Fibroblast of skin of left biceps (primary cell): ENCODE results near the gene FHIP1B.
A peak's percentile ranks its signal among the peaks of the same experiment; 100 is the strongest.
"Not testable (repeated sequence)": the region's sequence is repeated elsewhere in the genome, so short reads cannot be mapped to it uniquely, and the experiment has no call there.

Experiments
- DNase-seq, 2 experiments: peaks; one replicate each; pipeline ENCODE4 v3.0.0-alpha.2; 2013; ENCODE audit warnings: low read depth in 2 of 2

FHIP1B gene

DNA sequence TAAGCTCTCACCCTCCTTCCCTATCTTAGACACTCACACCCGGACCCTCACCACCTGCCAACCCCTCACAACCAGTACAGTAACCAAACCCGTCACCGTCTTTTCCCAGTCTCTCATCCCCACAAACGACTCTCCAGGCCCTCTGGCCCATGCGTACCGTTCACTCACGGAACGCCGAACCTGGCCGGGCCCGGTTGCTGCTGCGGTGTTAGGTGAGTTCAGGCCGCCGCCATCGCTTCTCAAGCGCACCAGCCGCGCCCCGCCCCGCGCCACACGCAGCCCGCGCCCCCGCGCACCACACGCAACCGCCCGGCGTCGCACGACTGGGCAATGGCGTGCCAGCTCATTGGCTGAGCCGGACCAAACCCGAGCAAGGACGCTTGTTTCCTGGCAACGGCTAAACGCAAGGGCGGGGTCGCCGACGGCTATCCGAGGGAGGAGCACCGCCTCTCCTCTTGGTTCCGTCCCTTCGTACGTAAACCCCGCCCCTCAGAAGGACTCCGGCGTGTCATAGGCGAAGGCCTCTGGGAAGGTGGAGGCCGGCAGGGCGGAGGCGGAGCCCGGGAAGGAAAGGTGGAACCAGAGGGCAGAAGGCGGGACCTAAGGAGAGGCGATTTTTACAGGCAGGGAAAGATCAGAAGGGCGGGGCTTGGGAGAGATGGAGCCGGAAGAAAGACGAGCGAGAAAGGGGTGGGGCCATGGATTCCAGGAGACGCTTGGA is at the start of gene FHIP1B:
Gene FHIP1B (minus strand): TSS at position 250 of the 721 bp plus-strand sequence. CDS start 10,120 bp downstream, outside the sequence.
- peak; percentile 99 for DNase-seq

DNA sequence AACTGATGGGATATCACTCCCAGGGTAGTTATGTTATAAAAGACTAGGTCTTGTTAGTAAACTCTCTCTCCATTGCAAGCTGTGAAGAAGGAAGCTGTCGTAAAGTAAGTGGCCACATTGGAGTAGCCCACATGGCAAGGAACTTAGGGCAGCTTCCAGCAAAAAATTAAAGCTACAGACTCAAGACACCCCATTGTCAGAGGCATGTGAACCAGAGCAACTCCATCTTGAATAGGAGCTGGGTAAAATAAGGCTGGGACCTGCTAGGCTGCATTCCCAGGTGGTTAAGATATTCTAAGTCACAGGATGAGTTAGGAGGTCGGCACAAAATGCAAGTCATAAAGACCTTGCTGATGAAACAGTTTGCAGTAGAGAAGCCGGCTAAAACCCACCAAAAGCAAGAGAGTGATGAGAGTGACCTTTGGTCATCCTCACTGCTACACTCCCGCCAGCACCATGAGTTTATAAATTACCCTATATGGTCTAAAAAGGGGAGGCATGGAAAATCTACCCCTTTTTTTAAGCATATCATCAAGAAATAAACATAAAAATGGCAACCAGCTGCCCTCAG is 49.1 kb upstream of the FHIP1B start:
- no peak for DNase-seq

DNA sequence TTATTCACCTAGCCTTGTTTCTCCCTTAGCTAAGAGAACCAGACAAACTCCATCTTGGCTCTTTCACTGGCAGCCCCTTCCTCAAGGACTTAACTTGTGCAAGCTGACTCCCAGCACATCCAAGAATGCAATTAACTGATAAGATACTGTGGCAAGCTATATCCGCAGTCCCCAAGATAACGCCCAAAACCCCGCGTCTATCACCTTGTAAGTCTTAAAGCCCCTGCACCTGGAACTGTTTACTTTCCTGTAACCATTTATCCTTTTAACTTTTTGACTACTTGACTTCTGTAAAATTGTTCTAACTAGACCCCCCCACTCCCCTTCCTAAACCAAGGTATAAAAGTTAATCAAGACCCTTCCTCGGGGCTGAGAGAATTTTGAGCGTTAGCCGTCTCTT is 46.4 kb upstream of the FHIP1B start:
- DNase-seq = not testable (repeated sequence)

DNA sequence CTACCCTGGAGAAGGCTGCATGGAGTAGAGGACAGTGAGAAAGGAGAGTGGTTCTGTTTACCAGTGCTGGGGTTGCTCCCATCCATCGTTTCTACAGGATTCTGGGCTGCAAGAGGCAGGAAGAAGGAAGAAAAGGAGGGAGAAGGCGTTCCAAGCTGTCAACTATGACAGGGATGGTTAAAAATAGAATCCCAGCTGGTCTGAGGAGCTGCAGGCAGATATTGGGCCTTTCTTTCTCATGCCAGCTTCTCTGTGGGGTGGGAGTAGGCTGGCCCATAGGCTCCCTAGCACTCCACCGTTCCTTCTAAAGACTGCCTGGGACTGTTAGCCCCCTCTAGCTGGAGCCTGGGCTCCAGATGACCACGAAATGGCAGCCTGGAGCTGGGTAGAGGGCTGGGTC is 38.8 kb upstream of the FHIP1B start:
- DNase-seq = no peak

- no peak for DNase-seq
These were observed 37.2 kb upstream of the FHIP1B start for GRCh38 chr11:6271598-6271997.

DNA sequence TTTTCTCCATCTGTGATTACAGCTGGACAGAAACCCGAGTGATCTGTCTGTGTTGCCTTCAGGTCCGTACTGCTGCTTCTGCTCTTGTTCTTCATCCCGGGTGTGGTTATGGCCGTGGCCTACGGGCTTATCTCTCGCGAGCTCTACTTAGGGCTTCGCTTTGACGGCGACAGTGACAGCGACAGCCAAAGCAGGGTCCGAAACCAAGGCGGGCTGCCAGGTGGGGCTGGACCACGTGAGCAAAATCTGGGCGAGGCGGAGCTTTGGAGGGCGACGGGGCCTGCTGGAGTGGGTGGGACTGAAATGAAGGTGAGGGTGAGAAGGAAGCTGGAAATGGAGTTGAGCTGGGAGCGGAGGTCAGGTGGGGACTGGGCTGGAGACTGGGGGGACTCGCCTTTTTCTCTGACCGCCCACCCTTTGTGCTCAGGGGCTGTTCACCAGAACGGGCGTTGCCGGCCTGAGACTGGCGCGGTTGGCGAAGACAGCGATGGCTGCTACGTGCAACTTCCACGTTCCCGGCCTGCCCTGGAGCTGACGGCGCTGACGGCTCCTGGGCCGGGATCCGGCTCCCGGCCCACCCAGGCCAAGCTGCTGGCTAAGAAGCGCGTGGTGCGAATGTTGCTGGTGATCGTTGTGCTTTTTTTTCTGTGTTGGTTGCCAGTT is 36.3 kb upstream of the FHIP1B start:
- DNase-seq = no peak

DNA sequence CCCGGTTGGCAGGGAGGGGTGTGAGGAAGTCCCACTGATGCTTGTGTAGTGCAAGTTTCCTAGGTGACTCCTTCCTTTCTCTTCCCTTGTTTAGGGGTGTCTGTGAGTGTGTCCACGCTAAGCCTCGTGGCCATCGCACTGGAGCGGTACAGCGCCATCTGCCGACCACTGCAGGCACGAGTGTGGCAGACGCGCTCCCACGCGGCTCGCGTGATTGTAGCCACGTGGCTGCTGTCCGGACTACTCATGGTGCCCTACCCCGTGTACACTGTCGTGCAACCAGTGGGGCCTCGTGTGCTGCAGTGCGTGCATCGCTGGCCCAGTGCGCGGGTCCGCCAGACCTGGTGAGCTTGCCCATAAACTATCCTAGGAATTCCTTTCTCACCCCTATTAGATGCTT is 35.6 kb upstream of the FHIP1B start:
- DNase-seq = no peak

- no peak for DNase-seq
These were observed 34.4 kb upstream of the FHIP1B start for GRCh38 chr11:6268820-6269219.

DNA sequence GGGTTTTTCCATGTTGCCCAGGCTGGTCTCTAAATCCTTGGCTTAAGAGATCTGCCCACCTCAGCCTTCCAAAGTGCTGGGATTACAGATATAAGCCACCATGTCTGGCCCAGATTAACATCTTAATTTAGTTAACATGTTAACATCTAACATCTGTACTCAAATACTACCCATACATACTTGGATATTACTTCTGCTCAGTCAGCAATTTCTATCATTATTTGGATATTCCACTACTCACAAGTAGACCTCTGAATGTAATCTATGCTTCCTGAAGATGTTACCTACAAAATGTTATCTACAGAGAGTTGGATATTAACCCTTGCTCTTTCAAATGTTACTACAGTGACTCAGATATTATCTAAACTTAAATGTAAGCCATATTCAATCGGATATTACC is 29.2 kb upstream of the FHIP1B start:
- DNase-seq = no peak

DNA sequence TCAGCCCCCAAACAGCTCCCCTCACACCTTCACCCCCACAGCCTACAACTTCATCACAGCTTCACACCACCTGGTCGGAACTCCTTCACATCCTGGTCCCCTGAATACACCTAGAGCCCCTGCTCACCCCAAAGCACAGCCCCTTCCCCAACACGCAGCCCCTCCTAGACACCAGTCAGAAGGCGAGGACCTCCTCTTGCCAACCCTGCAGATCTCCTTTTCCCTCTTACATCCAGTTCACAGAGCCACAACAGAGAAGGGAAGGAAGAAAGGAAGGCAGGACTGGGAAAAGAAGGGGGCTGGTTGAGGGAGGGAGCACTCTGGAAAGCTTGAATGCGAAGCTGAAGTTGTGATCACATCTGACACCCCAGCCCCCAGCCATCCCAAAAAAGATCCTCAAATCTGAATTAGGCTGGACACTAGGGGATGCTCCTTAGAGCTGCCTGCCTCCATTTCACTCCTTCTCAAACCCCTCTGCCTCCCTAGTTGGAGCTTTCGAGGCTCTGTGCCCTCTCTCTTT is 25.8 kb upstream of the FHIP1B start:
- no peak for DNase-seq

DNA sequence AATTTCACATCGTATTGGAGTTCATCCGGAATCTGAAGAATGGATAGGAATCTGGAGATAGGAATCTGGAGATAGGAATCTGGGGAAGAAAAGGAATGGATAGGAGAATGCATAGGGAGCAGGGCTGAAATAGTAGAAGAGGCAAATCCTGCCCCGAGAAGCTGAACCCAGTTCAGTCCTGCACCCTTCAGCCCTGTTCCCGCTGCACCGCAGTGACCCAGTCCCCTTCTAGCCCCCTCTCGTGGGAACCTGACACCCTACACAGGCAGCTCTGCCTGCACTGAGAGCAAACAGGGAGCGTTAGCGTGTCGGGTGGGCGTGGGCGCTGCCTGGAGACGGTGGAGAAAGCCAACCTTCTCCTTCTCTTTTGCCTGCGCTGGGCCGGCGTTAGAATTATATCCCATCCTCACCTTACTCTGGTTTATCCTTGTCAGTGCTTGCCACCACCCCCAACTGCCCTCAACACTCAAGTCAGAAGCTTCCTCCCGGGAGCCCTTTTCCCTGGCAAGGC is 24.2 kb upstream of the FHIP1B start:
- no peak for DNase-seq

DNA sequence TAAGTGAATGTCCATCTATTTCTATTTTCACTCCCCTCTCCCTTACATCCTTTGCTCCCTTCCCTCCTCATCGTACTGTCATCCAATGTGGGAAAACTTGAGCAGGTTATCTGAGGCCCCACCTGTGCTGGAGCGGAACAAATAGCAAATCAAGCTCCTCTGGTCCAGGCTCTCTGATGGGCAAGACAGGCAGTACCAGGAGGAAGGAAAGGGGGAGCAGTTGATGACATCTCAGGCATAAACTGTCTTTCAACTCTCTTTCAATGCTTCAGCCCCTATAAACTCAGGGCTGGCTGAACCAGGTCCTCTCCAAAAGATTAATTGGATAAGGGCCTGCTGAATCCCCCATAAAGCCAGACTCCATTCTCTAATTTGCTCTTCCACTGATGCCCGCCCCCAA is 23.7 kb upstream of the FHIP1B start:
- DNase-seq = no peak

DNA sequence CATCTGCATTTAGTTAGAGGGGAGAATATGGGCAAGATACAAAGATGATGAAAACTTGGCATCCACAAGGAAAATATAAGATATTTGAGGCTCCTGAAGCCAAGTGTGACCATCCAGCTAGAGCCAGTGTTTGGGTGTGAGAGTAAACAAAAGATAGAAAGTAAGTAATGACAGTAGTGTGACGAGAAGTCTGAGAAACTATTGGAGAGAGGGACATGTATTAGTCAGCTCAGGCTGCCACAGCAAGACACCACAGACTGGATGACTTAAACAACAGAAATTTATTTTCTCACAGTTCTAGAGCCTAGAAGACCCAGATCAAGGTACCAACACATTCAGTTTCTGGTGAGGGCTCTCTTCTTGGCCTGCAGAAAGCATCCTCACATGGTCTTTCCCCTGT is 18.8 kb upstream of the FHIP1B start:
- DNase-seq = no peak

DNA sequence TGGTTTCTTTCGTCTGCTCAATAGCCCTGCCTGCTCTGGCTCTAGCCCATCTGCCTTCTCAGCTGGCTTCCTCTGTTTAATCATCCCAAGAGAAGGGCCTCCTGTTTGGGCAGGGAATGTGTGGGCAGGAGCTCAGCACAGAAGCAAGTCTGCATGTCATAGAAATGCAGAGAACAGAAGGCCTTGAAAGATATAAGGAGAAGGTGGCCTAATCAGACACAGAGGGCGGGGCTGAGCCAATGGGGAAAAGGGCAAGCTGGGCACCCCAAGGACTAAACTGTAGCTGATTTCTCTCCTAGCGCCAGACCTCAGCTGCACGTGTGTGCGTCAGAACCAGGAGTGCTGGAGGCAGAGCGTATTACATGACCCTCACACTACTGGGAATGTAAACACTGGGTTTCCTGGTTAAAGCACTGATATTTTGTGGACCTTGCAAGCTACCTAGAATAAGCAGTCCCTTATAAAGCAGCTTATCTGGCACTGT is 17.6 kb upstream of the FHIP1B start:
- no peak for DNase-seq

GRCh38 chr11:6251120-6251733 is 16.8 kb upstream of the FHIP1B start:
- peak in 1 of 2 experiments; percentile 28 for DNase-seq

DNA sequence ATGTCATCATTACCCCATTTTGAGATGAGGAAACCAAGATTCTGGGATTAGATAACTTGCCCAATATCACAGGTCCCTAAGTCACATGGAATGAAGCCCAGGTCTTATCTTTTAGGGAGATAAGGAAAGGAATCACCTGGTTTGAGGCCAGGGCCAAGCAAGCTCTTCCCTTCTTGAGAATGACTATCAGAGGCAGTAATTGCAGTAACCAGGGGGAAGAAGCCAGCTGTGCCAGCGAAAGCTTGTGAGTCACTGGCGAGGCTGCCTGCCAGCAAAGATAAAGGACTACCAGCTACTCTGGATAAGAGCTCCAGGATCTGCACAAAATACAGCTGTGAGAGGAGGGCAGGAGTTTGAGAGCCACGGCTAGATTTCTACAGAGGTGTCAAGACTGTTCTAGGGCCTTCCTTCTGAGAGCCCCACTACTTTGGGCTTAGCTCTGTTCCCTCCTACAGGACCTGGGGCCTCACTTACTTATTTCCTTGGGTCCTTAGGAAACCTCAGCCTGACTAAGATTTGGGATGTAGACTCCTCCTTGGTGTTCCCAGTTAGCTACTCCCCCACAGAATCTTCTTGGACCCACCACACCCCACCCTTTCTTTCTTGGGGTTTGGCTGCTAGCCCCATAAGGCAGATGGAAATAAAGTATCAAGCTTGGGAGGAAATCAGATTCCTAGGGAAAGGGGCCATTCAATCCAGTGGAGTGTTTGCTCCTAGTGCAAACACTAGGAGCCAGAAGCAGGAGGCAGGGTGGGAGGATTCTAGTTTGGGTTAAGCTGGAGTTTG is 15.5 kb upstream of the FHIP1B start:
- DNase-seq = no peak

GRCh38 chr11:6248897-6249296 is 14.5 kb upstream of the FHIP1B start:
- DNase-seq = not testable (repeated sequence)

- DNase-seq = peak in 1 of 2 experiments; percentile 19
These were observed 13.8 kb upstream of the FHIP1B start for GRCh38 chr11:6248248-6248647.

DNA sequence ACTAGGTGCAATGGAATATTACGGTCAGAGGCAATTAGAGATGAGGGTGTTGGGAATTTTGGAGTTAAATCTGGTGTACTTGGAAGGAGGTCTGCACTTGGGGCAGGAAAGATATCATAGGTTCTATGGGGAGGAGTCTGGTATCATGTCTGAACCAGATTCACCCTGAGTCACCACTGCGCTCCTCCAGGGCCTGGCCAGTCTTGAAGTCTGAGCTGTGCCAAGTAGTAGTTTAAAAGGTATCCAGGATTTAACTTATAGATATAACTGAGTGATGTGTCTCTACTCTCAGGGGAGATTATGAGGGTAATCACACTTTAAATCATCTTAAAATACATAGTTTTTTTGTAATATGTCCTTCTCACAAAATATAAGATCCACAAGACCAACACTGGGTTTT is 11.1 kb upstream of the FHIP1B start:
- no peak for DNase-seq

DNA sequence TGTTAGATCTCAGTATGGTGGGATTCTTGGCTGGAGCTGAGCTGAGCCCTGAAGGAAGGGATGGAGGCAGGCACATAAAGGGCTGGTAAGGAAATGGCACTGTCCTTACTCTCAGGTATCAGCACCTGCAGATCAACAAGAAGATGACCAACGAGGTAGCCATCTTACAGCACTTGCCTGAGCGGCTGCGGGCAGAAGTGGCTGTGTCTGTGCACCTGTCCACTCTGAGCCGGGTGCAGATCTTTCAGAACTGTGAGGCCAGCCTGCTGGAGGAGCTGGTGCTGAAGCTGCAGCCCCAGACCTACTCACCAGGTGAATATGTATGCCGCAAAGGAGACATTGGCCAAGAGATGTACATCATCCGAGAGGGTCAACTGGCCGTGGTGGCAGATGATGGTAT is 6.9 kb upstream of the FHIP1B start:
- no peak for DNase-seq

DNA sequence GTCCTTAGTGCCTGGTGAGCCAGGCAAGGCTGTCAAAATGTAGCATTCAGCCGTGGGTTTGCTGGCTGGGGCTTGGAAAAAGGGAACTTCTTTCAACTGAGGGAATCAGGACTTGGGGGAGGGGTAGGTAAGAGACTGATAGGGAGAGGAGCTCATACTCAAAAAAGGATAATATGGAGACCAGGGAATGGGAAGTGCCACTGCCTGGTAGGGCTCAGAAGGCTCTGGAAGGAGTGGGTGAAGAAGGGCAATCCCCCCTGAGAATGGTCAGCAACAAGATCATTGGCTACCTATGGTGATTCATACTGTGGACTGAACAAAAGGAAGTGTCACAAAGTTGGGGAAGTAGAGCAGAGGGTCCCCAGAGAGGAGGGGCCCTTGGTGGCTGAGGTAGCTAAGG is 6.3 kb upstream of the FHIP1B start:
- DNase-seq = no peak
